Peyer's patch (tissue), 4 donors: Measurements from ENCODE around the gene MIDN.
"Not testable (repeated sequence)": the region's sequence is repeated elsewhere in the genome, so short reads cannot be mapped to it uniquely, and the experiment has no call there.

Experiments used
- POLR2A ChIP-seq, 2 donors: fragments of 450-650 bp; IDR thresholded peaks; one replicate each; pipeline ENCODE4 v1.5.1; 2017; ENCODE audit warnings: antibody characterized with exemption in 2 of 2, mild to moderate bottlenecking in 2 of 2, moderate library complexity in 2 of 2
- TF ChIP-seq, protein P1 (sequence below), 6 experiments: fragments of 450-650 bp in 4 of 6; fragments of 200-600 bp in 2 of 6; sonication (generic) in 1 of 6; IDR thresholded peaks; one replicate each; pipeline ENCODE4 v1.5.1; 2017 to 2019; ENCODE audit warnings: antibody characterized with exemption in 6 of 6, mild to moderate bottlenecking in 3 of 6, moderate library complexity in 1 of 6

GRCh38 chr19:1305354-1305753 lies 57.0 kb downstream of the MIDN start:
- TF ChIP-seq, protein P1, sequence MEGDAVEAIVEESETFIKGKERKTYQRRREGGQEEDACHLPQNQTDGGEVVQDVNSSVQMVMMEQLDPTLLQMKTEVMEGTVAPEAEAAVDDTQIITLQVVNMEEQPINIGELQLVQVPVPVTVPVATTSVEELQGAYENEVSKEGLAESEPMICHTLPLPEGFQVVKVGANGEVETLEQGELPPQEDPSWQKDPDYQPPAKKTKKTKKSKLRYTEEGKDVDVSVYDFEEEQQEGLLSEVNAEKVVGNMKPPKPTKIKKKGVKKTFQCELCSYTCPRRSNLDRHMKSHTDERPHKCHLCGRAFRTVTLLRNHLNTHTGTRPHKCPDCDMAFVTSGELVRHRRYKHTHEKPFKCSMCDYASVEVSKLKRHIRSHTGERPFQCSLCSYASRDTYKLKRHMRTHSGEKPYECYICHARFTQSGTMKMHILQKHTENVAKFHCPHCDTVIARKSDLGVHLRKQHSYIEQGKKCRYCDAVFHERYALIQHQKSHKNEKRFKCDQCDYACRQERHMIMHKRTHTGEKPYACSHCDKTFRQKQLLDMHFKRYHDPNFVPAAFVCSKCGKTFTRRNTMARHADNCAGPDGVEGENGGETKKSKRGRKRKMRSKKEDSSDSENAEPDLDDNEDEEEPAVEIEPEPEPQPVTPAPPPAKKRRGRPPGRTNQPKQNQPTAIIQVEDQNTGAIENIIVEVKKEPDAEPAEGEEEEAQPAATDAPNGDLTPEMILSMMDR (IDR thresholded peaks at IDR 0.05), result not testable (repeated sequence)
- TF ChIP-seq POLR2A (IDR thresholded peaks at IDR 0.05), result not testable (repeated sequence)
